A204.1 (cell line): ENCODE results near the gene IFNA7.
"Not testable (repeated sequence)": the region's sequence is repeated elsewhere in the genome, so short reads cannot be mapped to it uniquely, and the experiment has no call there.

Source experiments
- FAIRE-seq: peaks from 2 replicates; lab custom pipeline; 2012; peaks lifted over from hg19 to GRCh38; lab: Jason Lieb, UNC

The IFNA7 gene

DNA sequence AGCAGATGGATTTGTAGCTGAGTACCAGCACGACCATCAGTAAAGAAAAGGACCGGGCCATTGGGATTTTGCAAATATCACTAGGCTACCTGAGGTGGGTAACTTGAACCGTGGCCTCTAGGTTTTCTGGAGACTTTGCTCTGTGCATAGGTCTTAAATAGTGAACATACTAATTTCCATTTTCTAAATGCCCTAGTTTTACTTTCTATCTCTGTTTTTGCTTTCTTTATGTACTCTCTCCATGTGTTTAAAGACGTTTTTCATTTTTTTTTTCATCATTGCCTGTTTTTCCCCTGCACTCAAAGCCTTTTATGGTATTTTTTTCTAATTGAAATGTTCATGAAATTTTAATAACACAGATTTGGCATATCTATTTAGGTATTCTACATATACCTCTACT is at the start of gene IFNA7:
Gene IFNA7, minus strand, starts transcription at position 101 of the 400 bp plus-strand sequence. Its CDS starts 40 bp downstream, at position 61.
- not testable (repeated sequence) for FAIRE-seq

DNA sequence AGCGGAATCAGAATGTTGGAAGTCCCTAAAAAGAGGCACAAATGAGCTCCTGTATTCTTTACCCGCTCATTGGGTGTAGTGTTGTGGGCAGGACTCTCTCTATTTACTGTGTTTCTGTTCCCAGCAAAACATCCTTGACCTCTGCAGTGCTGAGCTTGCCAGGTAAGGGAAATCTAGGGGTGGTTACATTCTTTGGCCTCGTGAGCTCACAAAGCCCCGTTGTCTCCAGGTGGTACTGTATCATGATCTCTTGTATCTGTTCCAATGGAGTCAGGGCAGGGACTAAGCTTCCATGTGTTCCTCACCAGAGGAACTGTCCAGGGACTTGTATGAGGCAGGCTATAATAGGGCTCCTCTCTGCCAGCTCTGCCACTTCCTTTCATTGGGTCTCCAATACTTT is 49.6 kb upstream of the IFNA7 start:
- no peak for FAIRE-seq

DNA sequence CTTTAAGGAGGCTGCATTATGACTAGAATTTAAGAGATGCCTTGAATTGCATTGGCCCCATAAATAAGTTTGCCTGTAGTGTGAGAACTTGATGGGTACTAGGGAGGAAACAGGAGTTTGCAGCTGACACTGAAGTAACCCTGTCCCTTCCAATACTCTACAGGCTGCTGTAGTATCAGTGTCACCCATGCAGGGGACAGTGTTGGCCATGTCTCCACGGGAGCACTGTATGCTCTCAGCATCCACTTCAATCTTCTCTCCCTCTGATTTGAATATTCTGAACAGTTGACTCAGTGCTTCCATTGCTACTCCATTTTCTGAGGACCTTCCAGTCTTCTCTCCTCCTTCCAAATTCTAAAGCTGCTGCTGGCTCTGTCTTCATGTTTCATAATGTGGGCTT is 49.2 kb upstream of the IFNA7 start:
- FAIRE-seq, result no peak

DNA sequence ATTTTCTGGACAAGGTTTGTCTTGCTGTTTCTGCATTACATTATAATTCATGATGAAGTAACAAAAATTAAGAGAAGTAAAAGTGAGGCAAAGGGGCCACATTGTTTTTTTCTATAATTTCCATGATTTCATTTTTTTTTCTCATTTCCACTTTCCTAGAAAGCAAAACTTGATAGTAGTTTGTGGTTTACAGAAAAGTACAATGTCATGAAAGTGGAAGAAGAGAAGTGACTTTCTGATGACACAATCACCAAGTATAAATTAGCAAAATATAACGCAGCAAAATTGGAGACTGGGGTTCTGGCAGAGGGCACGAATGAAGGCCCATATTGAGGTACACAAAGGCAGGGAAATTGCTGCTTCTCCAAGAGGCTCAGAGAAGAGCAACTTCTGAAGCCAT is 42.8 kb upstream of the IFNA7 start:
- no peak for FAIRE-seq

DNA sequence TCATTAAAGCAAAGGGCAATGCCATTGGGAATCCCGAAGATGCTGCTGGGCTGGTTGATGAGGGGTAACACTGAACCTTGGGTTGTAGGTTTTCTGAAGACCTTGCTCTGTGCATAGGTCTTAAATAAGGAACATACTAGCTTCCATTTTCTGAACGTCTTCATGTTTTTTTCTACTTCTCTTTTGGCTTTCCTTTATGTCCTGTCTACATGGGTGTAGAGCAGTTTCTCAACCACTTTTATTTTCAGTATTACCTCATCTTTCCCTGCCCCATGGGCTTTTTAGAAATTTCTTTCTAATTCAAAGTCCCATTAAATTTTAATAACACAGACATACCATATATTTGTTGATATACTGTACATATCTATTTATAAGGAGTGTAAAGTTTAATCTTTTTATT is 37.9 kb upstream of the IFNA7 start, which contains the start of gene IFNA14:
Gene IFNA14, minus strand, starts transcription at position 95 of the 400 bp plus-strand sequence. Its CDS starts 70 bp downstream, at position 25.
- FAIRE-seq, result no peak

DNA sequence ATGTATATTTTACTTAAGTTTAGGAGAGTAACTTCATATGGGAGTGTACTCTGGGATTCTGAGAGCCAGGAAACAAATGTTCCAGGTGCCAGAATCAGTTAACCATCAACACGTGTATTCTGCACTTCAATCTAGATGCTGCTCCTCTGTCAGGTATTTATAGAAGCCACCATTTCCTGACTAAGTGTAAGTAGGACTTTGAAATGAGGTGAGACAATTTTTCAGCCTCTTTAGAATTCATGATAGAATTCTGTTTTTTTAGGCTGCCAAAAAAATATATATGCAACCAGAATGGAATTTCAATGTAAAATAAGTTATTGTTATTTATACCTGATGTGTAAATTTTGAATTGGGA is 34.3 kb upstream of the IFNA7 start:
- FAIRE-seq, result not testable (repeated sequence)

DNA sequence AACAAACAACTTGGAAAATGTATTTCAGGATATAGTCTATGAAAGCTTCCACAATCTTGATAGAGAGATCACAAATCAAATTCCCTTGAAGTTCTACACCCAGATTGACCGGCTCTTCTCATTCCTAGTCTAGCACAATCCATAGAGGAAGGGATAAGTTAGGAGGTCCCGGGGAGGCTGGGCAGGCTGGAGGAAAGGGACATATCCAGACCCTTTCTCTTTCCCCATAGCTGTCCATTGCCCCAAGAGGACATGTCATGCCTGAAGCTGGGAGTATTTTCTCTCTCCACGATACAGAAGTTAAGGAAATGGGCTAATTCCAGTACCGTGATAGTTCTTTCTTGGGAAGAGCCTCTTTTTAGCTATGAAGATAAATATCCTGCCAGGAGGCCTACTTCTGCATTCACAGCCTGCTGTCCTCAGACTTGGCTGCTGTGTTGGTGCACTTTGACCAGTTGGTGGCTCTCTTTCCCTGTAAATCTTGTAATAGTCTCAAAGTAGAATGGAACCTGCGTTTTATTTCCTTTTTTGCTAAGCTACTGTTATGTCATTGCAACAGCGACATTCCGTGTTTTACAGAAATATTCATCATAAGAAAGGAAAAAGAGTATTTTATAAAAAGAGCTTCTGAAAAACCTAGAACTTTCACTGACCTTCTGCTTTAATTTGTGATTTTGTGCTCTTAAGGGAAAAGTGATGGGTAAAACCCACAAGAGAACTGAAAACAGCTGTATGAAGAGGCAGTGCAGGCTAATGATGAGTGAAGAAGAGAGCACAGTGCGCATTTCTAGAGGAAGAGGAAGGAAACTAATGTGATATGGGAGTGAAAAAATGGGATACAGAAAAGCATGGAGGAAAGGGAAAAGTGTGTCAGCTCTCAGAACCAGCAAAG is 33.7 kb upstream of the IFNA7 start:
- FAIRE-seq, result peak; percentile 78

DNA sequence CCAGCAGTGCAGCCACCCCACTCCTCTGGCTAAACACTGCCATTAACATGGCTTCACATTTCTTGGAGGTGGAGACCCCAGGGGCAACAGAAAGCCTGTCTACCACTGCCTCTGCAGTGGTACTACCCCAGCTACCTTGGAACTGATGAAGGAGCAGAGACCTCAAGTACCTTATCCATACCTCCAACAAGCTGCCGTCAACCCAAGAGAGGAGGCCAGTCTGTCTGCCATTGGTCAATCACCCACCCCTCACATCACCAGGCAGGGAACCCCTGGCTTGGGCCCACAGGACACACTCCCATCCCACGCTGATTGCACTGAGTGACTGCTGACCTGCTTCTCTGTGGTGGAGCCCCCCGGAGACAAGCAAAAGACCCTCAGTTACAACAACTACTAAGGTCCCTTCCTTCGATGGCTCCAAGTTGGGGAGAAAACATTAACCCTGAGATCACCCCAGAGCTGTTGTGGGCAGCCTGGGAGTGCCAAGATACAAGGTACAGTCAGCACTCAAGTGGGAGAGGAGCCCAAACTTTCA is 32.2 kb upstream of the IFNA7 start:
- no peak for FAIRE-seq

DNA sequence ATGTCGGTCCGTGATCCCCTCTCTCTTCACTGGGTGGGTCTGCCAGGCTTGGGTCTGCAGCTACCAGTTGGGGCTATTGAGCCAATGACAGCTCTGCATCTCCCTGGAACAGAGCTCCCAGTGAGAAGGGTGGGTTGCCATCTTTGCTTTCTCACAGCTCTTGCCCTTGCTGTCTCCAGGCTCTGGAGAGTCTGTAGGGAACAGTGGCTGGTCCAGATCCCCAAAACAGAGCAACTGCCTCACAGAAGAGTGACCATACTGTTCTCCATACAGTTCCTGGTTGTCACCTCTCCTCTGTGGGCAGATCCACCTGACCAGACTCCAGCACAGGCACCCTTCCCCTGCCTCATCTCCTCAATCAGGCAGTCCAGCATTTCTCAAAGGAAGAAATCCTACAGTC is 31.3 kb upstream of the IFNA7 start:
- no peak for FAIRE-seq

DNA sequence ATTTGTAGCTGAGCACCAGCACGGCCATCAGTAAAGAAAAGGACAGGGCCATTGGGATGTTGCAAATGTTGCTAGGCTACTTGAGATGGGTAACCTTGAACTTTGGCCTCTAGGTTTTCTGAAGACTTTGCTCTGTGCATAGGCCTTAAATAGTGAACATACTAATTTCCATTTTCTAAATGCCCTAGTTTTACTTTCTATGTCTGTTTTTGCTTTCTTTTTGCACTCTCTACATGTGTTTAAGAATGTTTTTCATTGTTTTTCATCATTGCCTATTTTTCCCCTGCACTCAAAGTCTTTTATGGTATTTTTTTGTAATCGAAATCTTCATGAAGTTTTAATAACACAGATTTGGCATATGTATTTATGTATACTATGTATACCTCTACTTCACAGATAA is 26.1 kb upstream of the IFNA7 start, which contains the start of gene IFNA17:
Gene IFNA17, minus strand, starts transcription at position 101 of the 400 bp plus-strand sequence. Its CDS starts 49 bp downstream, at position 52.
- no peak for FAIRE-seq

DNA sequence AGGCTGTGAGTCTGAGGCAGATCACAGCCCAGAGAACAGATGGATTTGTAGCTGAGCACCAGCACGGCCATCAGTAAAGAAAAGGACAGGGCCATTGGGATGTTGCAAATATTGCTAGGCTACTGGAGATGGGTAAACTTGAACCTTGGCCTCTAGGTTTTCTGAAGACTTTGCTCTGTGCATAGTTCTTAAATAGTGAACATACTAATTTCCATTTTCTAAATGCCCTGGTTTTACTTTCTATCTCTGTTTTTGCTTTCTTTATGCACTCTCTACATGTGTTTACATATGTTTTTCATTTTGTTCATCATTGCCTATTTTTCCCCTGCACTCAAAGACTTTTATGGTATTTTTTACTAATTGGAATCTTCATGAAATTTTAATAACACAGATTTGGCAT is 15.2 kb upstream of the IFNA7 start, which contains the start of gene IFNA16:
Gene IFNA16, minus strand, starts transcription at position 101 of the 400 bp plus-strand sequence. Its CDS starts 6 bp downstream, at position 95.
- FAIRE-seq, result not testable (repeated sequence)

DNA sequence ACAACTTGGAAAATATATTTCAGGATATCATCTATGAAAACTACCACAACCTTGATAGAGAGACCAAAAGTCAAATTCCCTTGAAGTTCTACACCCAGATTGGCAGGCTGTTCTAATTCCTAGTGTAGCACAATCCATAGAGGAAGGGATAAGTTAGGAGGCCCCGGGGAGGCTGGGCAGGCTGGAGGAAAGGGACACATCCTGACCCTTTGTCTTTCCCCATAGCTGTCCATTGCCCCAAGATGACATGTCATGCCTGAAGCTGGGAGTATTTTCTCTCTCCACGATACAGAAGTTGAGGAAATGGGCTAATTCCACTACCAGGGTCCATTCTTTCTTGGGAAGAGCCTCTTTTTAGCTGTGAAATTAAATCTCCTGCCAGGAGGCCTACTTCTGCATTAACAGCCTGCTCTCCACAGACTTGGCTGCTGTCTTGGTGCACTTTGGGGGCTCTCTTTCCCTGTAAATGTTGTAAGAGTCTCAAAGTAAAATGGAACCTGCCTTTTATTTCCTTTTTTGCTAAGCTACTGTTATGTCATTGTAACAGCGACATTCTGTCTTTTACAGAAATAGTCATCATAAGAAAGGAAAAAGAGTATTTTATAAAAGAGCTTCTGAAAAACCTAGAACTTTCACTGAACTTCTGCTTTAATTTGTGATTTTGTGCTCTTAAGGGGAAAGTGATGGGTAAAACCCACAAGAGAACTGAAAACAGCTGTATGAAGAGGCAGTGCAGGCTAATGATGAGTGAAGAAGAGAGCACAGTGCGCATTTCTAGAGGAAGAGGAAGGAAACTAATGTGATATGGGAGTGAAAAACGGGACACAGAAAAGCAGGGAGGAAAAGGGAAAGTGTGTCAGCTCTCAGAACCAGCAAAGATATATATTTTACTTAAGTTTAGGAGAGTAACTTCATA is 11.7 kb upstream of the IFNA7 start:
- peak; percentile 37 for FAIRE-seq

DNA sequence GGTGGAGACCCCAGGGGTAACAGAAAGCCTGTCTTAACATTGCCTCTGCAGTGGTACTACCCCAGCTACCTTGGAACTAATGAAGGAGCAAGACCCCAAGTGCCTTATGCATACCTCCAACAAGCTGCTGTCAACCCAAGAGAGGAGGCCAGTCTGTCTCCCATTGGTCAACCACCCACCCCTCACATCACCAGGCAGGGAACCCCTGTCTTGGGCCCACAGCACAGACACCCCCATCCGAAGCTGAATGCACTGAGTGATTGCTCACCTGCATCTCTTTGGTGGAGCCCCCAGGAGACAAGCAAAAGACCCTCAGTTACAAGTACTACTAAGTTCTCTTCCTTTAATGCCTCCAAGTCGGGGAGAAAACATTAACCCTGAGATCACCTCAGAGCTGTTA is 10.2 kb upstream of the IFNA7 start:
- FAIRE-seq, result not testable (repeated sequence)

DNA sequence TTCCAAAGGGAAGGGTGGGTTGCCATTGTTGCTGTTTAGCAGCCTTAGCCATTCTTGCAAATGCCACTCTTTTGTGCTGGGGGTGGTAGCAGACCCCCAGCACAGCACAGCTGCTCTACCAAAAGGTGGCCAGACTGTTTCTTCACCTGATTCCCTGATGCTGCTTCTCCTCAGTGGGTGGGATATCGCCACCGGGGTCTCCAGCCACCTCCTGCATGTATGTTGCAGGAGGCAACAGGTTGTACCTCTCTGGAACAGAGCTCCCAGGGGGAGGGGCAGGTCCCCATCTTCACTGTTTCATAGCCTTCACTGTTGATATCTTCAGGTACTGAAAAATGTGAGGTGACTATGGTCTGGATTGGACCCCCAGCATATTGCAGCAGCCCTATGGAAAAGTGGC is 8.8 kb upstream of the IFNA7 start:
- not testable (repeated sequence) for FAIRE-seq

DNA sequence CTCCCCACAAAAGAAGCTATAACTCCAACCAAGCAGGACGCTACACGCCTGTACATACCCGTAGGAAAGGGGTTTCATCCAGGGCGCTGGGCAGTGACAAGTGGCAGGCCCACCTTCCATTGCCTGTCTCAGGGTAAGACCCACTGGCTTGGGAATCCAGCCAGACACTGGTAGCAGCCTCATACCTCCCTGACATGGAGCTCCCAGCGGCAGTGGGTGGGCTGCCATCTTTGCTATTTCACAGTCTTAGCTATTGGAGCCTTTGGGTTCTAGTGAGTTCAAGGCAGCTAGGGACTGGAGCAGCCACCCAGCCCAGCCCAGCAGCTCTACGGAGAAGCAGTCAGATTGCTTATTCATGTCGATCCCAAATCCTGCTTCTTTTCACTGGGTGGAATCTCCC is 8.3 kb upstream of the IFNA7 start:
- FAIRE-seq, result no peak

DNA sequence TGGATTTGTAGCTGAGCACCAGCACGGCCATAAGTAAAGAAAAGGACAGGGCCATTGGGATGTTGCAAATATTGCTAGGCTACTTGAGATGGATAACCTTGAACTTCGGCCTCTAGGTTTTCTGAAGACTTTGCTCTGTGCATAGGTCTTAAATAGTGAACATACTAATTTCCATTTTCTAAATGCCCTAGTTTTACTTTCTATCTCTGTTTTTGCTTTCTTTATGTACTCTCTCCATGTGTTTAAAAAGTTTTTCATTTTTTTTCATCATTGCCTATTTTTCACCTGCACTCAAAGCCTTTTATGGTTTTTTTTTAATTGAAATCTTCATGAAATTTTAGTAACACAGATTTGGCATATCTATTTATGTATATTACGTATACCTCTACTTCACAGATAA is 5.0 kb upstream of the IFNA7 start, which contains the start of gene IFNA10:
Gene IFNA10, minus strand, starts transcription at position 101 of the 400 bp plus-strand sequence. Its CDS starts 46 bp downstream, at position 55.
- FAIRE-seq, result not testable (repeated sequence)

DNA sequence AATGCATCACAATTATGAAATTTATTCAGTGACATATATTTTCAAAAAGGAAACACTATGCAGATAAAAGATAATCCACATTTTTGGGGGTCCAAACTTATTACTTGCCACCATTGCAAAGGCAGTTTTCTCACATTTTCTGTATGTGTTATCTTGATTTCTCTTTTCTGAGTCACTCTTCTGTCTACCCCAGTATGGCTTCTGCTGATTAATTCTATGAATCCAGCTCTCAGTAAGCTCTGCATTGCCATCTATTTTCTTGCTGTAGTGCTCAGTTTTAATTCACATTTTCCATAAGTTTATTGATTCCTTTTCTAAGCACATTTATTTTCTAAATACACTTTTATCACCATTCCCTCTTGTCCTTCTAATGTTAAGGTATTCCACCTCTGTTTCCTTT is 3.2 kb upstream of the IFNA7 start:
- FAIRE-seq, result no peak

DNA sequence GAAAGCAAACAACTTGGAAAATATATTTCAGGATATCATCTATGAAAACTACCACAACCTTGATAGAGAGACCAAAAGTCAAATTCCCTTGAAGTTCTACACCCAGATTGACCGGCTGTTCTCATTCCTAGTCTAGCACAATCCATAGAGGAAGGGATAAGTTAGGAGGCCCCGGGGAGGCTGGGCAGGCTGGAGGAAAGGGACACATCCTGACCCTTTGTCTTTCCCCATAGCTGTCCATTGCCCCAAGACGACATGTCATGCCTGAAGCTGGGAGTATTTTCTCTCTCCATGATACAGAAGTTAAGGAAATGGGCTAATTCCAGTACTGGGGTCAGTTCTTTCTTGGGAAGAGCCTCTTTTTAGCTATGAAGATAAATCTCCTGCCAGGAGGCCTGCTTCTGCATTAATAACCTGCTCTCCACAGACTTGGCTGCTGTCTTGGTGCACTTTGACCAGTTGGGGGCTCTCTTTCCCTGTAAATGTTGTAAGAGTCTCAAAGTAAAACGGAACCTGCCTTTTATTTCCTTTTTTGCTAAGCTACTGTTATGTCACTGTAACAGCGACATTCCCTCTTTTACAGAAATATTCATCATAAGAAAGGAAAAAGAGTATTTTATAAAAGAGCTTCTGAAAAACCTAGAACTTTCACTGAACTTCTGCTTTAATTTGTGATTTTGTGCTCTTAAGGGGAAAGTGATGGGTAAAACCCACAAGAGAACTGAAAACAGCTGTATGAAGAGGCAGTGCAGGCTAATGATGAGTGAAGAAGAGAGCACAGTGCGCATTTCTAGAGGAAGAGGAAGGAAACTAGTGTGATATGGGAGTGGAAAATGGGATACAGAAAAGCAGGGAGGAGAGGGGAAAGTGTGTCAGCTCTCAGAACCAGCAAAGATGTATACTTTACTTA is 6.9 kb downstream of the IFNA7 start:
- peak; percentile 58 for FAIRE-seq

DNA sequence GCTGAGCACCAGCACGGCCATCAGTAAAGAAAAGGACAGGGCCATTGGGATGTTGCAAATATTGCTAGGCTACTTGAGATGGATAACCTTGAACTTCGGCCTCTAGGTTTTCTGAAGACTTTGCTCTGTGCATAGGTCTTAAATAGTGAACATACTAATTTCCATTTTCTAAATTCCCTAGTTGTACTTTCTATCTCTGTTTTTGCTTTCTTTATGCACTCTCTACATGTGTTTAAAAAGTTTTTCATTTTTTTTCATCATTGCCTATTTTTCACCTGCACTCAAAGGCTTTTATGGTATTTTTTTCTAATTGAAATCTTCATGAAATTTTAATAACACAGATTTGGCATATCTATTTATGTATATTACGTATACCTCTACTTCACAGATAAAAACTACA is 14.5 kb downstream of the IFNA7 start, which contains the start of gene IFNA4:
Gene IFNA4, minus strand, starts transcription at position 101 of the 400 bp plus-strand sequence. Its CDS starts 56 bp downstream, at position 45.
- FAIRE-seq, result not testable (repeated sequence)

DNA sequence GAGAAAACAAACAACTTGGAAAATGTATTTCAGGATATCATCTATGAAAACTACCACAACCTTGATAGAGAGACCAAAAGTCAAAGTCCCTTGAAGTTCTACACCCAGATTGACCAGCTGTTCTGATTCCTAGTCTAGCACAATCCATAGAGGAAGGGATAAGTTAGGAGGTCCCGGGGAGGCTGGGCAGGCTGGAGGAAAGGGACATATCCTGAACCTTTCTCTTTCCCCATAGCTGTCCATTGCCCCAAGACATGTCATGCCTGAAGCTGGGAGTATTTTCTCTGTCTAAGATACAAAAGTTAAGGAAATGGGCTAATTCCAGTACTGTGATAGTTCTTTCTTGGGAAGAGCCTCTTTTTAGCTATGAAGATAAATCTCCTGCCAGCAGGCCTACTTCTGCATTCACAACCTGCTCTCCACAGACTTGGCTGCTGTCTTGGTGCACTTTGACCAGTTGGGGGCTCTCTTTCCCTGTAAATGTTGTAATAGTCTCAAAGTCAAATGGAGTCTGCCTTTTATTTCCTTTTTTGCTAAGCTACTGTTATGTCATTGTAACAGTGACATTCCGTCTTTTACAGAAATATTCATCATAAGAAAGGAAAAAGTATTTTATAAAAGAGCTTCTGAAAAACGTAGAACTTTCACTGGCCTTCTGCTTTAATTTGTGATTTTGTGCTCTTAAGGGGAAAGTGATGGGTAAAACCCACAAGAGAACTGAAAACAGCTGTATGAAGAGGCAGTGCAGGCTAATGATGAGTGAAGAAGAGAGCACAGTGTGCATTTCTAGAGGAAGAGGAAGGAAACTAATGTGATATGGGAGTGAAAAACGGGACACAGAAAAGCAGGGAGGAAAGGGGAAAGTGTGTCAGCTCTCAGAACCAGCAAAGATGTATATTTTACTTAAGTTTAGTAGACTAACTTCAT is 18.9 kb downstream of the IFNA7 start:
- FAIRE-seq, result not testable (repeated sequence)
